ENCODE data around the gene PLP2.
"Not testable (repeated sequence)": the region's sequence is repeated elsewhere in the genome, so short reads cannot be mapped to it uniquely, and the experiment has no call there.

PLP2 gene, protein sequence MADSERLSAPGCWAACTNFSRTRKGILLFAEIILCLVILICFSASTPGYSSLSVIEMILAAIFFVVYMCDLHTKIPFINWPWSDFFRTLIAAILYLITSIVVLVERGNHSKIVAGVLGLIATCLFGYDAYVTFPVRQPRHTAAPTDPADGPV

DNA sequence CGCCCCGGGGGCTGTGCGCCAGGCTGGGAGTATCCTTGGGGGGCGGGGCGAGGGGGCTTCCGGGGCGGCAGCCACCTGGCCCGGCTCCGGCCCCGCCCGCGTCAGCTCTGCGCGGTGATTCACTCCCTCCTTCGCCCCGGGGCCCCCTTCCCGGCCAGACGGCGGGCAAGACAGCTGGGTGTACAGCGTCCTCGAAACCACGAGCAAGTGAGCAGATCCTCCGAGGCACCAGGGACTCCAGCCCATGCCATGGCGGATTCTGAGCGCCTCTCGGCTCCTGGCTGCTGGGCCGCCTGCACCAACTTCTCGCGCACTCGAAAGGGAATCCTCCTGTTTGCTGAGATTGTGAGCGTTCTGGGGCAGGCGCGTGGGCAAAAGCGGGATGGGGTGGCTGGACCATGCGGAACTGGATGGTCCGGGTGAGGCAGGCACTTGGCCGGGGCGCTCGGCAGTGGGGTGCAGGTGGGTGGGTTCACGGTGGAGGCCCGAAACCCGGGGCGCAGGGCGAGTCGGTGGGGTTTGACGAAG lies at the start of gene PLP2:
Gene PLP2, plus strand, starts transcription at position 147 of the 528 bp plus-strand sequence. Its CDS starts 103 bp downstream, at position 250.
- DNase-seq: no peak

DNA sequence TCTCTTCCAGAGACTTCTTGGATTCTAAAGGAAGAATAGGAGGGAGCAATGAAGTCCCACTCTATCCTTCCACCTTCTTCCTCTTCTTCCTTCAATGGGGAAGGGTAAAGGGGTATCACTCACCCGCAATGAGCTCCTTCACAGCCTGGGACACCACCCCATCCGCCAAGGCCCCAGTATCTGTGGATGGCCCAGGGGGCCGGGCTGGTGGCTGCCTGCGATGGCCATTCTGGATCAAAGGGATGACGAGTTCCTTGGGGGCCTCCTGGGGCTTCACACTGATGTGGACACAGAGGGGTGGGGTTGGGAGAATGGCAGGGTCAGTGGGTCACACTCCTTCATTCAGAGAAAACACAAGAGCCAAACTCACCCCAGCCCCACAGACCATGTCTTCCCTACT lies 49.2 kb upstream of the PLP2 start:
- no peak for DNase-seq

DNA sequence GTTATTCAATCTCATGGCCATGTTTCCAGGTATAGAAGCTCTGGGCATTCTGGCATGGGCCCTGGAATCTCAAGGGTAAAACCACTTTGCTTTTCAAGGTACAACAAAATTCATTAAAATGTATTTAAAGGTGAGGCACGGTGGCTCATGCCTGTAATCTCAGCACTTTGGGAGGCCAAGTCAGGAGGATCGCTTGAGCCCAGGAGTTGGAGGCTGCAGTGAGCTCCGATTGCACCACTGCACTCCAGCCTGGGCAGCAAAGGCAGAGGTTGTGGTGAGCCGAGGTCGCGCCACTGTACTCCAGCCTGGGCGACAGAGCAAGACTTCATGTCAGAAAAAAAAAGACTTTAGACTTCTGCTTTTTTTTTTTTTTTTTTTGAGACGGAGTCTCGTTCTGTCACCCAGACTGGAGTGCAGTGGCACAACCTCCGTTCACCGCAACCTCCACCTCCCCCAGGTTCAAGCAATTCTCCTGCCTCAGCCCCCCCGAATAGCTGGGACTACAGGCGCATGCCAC lies 43.9 kb upstream of the PLP2 start:
- not testable (repeated sequence) for DNase-seq

DNA sequence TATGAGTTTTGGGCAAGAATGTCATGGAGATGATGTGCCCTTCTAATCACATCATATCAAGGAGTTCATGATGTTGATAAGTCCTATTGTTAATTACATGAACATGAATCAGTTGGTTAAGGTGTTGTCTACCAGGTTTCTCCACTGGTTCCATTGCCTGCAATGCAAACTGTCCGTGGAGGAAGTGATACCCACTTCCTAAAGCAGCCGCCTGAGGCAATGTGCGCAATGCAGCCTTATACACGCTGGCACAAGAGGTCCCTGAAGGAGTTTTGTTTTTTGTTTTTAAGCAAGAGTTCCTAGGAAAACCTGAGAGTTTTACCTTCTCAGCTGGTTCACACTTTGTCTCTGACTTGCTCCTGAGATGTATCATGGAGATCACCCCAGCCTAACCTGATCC lies 42.3 kb upstream of the PLP2 start:
- DNase-seq: no peak

DNA sequence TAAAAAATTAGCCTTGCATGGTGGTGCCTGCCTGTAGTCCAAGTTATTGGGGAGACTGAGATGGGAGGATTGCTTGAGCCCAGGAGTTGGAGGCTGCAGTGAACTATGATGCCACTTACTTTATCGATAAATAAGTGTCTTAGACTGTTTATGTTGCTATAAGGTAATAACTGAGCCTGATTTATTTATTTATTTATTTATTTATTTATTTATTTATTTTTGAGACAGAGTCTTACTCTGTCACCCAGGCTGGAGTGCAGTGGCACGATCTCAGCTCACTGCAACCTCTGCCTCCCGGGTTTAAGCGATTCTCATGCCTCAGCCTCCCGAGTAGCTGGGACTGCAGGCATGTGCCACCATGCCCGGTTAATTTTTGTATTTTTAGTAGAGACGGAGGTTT lies 39.4 kb upstream of the PLP2 start:
- not testable (repeated sequence) for DNase-seq

DNA sequence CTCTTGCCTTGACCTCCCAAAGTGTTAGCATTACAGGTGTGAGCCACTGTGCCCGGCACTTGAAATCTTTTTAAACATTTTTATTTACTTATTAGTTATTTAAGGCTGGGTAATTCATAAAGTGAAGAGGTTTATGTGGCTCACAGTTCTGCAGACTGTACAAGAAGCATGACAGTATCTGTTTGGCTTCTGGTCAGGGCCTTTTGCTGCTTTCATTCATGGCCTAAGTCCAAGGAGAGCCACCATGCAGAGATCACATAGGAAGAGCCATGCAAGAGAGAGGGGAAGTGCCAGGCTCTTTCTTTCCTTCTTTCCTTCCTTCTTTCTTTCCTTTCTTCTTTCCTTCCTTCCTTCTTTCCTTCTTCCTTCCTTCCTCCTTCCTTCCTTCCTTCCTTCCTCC lies 37.9 kb upstream of the PLP2 start:
- no peak for DNase-seq

DNA sequence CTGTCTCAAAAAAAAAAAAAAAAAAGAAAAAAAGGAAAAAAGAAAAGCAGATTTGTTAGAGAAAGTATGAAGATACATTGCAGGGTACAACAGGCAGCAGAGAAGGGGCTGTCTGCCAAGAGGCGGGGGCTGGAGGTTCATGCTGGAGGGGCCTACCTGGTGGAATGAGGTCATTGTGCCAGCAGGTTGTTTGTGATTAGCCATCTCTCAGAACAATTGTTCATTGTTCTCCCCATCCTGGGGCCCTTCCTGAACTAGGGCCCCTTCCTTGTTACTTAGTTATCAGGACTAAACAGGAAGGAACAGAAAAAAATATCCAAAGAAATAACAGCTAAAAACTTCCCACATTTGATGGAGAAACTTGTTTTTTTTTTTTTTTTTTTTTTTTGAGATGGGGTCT lies 34.2 kb upstream of the PLP2 start:
- DNase-seq: no peak

DNA sequence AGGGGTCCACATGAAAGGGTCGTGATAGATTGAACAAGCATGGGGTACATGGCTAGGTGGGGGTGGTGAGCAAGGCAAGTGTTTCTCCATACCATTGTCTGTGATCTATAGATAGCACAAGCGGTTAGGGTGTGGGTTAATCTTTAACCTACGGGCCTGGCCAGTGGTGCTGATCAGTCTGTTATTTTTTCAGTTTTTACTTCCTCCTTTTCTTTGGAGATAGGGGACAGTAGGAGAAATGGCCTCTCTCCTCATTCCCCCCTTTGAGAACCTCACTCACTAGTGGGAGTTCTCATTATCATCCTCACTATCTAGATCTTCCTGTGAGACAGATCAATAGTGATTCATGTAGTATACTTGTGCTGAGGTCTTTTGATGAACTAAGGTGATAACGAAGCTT lies 32.0 kb upstream of the PLP2 start:
- no peak for DNase-seq

DNA sequence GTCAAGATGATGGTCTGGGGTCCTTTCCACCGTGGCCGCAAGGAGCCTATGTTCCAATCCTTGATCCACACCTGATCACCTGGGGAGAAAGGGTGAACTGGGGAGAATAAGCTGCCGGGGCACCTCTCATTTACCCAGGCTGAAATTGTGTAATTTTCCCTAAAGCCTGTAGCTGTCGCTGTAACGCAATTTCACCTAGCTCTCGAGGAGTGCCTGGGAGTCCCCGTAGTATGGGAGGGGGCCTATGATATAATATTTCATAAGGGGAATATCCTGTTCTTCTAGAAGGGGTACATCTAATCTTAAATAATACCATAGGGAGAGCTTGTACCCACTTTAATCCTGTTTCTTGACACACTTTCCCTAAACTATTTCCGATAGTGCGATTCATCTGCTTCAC lies 29.4 kb upstream of the PLP2 start:
- not testable (repeated sequence) for DNase-seq

DNA sequence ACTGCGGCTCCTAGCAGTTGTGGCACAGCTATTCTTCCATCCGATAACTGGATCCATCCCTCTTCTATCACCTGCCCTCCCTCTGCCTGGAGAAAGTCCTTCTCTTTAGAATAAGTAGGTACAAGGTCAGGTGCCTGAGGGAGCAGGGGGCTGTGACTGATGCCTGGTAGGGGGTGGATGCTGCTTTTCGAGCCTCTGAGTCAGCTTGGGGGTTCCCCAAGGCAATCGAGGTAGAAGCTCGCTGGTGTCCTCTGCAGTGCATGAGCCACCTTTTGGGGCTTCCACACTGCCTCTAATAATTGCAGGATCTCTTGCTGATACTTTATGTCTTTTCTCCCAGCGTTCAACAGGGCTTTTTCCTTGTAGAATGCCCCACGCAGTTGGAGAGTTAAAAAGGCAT lies 28.5 kb upstream of the PLP2 start:
- not testable (repeated sequence) for DNase-seq

DNA sequence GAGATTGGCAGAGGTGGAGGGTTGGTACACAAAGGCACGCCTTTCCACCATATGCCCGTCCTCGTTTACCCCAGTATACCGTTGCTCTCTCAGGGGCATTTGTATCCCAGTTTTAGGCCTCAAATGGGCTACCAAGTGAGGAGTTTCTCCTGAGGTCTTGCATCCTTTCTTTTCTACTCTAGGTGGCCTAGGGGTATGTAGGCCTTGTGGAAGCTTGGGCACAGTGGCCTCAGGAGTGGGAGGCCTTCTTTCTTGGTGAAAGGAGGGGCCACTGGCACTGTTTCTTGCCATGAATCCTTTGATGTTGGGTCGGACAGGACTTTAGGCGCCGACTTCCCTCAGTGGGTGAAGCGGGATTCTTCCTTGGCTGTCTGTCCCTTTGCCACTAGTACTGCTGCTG lies 24.4 kb upstream of the PLP2 start:
- DNase-seq: no peak

DNA sequence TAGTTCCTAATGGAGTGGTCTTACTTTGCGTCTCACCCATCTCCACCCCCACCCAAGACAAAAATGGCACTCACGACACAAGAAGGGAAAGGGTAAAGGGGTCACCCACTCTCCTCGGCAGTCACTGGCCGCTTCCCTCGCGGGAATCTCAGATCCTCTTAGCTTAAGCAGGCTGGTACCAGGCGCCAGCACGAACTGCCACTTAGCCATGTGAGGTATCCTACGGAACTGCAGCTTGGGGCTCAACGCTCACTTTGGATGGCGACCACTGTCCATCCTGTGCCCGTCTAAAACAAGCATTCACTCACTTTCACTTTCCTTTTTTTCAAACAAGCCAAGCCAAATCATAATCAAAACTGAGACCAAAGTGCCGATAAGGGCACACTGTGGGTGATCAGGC lies 23.8 kb upstream of the PLP2 start:
- no peak for DNase-seq

DNA sequence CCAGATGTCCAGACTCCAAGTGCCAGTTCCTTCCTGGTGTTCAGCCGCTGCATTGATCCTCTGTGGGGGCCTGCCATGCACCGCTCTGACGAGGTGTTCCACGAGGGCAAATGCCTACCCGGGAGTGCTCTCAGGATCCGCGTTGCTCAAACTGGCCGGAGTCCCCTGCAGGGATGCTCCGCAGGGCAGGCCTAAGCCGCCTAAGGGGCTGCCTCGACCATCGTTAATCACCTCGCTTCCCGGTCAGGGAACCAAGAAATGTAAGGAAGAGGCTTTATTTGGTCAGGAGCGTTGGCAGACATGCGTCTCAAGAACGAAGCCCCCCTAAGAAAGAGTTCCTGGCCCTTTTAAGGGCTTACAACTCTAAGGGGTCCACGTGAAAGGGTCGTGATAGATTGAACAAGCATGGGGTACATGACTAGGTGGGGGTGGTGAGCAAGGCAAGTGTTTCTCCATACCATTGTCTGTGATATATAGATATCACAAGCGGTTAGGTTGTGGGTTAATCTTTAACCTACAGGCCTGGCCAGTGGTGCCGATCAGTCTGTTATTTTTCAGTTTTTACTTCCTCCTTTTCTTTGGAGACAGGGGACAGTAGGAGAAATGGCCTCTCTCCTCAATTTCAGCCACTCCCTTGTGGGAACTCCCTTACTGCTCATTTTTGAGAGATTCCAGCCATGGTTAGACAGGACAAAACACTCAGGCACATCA lies 23.2 kb upstream of the PLP2 start:
- DNase-seq: not testable (repeated sequence)

DNA sequence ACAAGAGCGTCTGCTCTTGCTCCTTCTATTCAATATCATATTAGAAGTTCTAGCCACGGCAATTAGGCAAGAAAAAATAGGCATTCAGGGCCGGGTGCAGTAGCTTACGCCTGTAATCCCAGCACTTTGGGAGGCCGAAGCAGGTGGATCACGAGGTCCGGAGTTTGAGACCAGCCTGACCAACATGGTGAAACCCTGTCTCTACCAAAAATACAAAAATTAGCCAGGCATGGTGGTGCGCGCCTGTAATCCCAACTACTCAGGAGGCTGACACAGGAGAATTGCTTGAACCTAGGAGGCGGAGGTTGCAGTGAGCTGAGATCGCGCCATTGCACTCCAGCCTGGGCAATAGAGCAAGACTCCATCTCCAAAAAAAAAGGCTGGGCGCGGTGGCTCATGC lies 22.4 kb upstream of the PLP2 start:
- not testable (repeated sequence) for DNase-seq

DNA sequence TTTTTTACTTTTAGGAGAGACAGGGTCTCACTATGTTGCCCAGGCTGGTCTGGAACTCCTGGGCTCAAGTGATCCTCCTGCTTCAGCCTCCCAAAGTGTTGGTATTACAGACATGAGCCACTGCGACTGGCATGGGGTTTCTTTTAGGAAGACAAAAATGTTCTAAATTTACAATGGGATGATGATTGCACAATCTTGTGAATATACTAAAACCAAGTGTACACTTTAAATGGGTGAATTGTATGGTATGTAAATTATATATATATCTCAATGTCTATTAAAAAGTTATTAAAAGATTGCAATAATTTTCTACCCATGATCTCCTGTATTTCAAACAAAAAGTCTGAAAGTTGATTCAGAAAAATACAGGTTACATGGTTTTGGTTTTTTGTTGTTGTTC lies 18.2 kb upstream of the PLP2 start:
- no peak for DNase-seq

DNA sequence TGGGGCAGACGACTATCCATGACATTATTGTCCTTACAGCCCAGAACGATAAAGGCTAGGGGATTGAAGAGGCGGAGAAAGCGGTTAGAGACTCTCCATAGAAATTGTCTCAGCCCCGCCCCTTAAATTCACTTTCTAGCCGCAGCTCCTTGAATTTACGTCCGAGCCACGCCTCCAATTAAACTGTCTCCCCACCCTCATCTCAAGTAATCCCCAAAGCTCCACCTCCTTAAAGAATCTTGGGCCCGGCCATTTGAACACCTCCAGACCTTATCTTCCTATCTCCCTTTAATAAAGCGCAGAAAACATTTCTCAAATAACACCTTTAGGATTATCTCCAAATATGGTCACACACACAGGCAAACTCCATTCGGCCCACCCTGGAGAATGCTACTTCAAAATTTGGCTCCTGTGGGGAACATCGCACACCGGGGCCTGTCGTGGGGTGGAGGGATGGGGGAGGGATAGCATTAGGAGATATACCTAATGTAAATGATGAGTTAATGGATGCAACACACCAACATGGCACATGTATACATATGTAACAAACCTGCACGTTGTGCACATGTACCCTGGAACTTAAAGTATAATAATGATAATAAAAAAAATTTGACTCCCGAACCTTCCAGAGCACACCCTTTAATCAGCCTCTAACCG lies 16.3 kb upstream of the PLP2 start:
- no peak for DNase-seq

DNA sequence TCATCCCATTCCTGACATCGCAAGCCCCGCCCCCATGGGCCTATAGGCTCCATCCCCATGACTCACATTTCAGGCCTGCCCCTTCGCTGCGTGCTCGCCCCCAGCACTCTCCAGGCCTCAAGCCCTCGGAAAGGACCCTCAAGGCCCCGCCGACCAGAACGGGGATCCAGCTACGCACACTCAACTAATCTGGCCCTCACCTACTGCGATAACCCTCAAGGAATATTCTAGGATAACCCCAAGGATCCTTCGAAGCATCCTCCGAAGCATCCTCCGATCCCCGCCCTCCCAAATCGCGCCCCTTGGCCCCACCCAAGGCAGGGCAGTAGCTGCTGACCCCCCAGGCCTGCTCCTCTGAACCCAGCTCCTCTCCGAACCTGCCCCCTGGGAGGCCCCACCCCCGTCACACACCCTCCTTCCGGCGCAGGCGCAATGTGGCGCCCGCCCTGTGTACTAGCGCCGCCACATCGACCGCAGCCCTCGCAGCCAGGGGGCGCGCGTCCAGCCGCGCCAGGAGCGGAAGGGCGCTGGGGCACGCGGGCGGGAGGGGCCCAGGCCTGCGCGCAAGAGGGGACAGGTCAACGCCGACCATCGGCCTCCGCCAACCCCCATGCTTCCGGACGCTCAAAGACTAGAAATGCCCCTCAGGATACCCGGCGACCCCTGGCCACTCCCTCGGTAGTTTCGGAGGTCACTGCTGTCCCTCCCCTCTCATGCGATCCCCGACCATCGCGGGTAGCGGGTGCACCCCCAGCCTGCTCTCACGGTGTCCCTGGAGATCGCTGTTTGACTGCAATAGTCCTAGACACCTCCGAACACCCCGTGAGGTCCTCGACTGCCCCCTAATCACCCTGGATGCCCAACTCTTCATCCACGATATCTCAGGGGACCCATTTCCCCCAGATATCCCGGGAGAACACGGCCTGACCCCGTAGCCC lies 15.5 kb upstream of the PLP2 start:
- DNase-seq: peak; percentile 10

DNA sequence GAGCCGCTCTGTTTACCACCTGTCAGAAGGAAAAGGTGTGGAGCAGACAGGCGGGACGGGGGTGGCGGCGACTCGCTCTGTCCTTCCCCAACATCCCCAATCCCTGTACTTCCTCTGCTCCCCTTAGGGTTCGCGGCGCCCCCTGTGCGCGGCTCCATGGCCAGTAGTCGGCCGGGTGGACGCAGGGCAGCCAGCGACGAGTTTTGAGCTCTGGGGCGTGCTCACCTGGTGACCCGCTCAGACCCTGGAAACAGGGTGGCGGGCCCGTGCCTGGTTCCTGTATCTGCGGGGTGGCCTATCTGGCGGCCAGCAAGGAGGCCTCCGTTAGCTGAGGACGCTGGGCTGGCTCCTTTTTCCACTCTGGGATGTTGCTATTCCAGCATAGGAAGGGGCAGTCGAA lies 14.5 kb upstream of the PLP2 start:
- DNase-seq: no peak

DNA sequence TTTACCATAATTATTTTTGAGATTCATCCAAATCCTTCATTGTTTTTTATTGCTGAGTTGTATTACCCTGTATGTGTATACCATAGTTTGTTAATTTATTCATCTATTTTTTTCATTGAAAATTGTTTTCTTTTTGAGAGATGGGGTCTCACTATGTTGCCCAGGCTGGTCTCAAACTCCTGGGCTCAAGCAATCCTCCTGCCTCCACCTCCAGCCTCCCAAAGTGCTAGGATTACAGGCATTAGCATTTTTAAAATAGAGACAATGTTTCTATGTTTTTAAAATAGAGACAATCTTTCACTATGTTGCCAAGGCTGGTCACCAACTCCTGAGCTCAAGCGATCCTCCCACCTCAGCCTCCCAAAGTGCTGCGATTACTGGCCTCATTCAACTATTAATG lies 10.8 kb upstream of the PLP2 start:
- no peak for DNase-seq

DNA sequence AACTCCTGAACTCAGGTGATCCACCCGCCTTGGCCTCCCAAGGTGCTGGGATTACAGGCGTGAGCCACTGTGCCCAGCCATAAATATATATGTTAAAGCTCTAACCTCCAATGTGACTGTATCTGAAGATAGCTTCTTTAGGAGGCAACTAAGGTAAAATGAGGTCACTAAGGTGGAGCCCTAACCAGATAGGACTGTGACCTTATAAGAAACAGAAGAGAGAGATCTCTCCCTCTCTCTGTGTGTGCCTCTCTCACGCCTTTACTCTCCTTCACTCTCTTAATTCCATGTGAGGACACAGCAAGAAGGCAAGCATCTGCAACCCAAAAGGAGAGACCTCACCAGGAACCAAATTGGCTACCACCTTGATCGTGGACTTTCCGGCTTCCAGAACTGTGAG lies 10.1 kb upstream of the PLP2 start:
- no peak for DNase-seq

DNA sequence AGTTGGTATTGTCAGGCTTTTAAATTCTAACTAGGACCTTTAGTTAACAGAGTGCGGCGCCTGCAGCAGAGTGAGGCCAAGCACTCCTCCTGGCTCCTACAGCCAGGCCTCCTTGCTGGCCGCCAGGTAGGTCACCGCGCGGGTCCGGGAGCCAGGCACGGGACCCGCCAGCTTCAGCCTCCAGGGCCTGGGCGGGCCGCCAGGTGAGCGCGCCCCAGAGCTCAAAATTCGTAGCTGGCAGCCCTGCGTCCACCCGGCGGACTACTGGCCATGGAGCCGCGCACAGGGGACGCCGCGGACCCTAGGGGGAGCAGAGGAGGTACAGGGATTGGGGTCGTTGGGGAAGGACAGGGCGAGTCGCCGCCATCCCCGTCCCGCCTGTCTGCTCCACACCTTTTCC lies 9.1 kb upstream of the PLP2 start, which contains the start of gene MAGIX:
Gene MAGIX, plus strand, starts transcription at position 139 of the 400 bp plus-strand sequence. Its CDS starts 132 bp downstream, at position 271.
- DNase-seq: no peak

DNA sequence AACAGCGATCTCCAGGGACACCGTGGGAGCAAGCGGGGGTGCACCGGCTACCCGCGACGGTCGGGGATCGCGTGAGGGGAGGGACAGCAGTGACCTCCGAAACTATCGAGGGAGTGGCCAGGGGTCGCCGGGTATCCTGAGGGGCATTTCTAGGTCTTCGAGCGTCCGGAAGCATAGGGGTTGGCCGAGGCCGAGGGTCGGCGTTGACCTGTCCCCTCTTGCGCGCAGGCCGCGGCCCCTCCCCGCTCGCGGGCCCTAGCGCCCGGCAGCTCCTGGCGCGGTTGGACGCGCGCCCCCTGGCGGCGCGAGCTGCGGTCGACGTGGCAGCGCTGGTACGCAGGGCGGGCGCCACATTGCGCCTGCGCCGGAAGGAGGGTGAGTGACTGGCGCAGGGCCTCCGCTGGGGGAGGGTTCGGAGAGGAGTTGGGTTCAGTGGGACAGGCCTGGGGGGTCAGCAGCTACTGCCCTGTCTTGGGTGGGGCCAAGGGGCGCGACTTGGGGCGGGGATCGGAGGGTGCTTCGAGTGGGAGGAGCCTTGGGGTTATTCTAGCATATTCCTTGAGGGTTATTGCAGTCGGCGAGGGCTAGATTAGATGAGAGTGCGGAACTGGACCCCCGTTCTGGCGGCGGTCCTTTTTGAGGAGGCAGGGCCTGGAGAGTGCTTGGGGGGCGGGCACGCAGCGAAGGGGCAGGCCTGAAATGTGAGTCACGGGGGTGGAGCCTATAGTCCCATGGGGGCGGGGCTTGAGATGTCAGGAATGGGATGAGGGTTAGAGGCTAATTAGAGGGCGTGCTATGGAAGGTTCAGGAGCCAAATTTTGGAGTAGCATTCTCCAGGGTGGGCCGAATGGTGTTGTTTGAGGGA lies 7.9 kb upstream of the PLP2 start:
- peak; percentile 22 for DNase-seq

Data from cortex of kidney (tissue), 1 donor.